DOHH2 (cell line): ENCODE data around the gene SLC12A8.

ENCODE experiments used
- EZH2phosphoT487 ChIP-seq: fragments of 200-600 bp; sonication (generic); IDR thresholded peaks from 2 replicates; pipeline ENCODE4 v1.6.1; 2017; ENCODE audit warnings: borderline replicate concordance, mild to moderate bottlenecking, antibody characterized with exemption, low read length, moderate library complexity, mixed read lengths
- TF ChIP-seq, protein P1 (sequence below): fragments of 200-600 bp; sonication (generic); IDR thresholded peaks from one replicate; pipeline ENCODE4 v1.5.1; 2014; ENCODE audit warnings: antibody characterized with exemption, mild to moderate bottlenecking, low read depth, low read length; ENCODE audit not compliant: poor library complexity, severe bottlenecking

DNA sequence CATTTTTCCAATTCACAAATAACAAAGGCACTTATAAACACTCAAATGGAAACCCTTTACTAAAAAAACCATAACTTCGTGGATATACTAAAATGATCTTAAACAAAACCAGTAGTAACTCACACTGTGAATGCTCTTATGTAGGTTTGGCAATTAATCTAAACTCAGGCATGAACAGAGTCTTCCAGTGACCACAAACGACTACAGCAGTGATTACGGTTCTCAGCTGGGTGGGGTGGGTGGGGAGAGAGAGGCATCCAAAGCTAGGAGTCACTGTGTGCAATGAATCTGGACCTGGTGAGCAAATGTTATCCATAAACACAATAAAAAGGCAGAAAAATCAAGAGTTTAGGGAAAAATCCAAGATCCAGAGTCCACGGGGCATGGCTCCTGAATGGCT is 21.3 kb downstream of the SLC12A8 start:
- no peak for TF ChIP-seq EZH2phosphoT487
- TF ChIP-seq, protein P1, sequence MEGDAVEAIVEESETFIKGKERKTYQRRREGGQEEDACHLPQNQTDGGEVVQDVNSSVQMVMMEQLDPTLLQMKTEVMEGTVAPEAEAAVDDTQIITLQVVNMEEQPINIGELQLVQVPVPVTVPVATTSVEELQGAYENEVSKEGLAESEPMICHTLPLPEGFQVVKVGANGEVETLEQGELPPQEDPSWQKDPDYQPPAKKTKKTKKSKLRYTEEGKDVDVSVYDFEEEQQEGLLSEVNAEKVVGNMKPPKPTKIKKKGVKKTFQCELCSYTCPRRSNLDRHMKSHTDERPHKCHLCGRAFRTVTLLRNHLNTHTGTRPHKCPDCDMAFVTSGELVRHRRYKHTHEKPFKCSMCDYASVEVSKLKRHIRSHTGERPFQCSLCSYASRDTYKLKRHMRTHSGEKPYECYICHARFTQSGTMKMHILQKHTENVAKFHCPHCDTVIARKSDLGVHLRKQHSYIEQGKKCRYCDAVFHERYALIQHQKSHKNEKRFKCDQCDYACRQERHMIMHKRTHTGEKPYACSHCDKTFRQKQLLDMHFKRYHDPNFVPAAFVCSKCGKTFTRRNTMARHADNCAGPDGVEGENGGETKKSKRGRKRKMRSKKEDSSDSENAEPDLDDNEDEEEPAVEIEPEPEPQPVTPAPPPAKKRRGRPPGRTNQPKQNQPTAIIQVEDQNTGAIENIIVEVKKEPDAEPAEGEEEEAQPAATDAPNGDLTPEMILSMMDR = no peak
